AG09309 (cell line): ENCODE results near the gene CCNB1IP1.

Source experiments
- DNase-seq: peaks from one replicate; pipeline ENCODE4 v3.0.0-alpha.2; 2010; ENCODE audit warnings: low read depth
- H3K4me3 ChIP-seq: 2 replicates; pipeline ENCODE4 v1.5.1; 2011; ENCODE audit warnings: mild to moderate bottlenecking, low read depth, low read length, moderate library complexity; ENCODE audit not compliant: control insufficient read depth
- TF ChIP-seq, protein P1 (sequence below): IDR thresholded peaks from 2 replicates; pipeline ENCODE4 v1.5.1; 2011; ENCODE audit warnings: mild to moderate bottlenecking, low read depth, low read length, inconsistent platforms; ENCODE audit not compliant: insufficient read depth, control insufficient read depth; ENCODE audit errors: missing control alignments

CCNB1IP1 gene

DNA sequence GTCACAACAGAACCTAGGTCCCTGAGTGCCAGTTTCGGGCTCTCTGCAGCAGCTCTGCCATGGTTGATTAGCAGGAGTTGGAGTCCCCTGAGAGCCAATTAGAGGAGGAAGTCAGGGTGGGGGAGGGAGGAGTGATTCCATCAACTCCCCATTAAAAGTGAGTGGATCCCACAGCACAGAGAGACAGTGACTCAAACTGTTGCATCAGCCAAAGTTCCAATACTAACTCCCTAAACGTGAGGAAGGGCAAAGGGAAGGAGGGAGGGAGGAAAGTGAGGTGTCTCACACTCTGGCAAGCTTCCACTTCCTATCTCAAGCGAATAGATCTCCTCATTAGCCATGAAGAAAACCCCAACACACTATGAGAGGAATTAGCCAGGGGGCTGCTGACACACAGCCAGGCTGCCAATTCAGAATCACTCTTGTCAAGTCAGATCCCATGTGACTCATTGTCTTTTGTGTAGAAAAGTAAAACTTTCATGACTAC lies 70.4 kb downstream of the CCNB1IP1 start:
- TF ChIP-seq, protein P1, sequence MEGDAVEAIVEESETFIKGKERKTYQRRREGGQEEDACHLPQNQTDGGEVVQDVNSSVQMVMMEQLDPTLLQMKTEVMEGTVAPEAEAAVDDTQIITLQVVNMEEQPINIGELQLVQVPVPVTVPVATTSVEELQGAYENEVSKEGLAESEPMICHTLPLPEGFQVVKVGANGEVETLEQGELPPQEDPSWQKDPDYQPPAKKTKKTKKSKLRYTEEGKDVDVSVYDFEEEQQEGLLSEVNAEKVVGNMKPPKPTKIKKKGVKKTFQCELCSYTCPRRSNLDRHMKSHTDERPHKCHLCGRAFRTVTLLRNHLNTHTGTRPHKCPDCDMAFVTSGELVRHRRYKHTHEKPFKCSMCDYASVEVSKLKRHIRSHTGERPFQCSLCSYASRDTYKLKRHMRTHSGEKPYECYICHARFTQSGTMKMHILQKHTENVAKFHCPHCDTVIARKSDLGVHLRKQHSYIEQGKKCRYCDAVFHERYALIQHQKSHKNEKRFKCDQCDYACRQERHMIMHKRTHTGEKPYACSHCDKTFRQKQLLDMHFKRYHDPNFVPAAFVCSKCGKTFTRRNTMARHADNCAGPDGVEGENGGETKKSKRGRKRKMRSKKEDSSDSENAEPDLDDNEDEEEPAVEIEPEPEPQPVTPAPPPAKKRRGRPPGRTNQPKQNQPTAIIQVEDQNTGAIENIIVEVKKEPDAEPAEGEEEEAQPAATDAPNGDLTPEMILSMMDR = no peak
- no peak overlapping the region for H3K4me3 ChIP-seq
- DNase-seq = peak; percentile 49
